H9 (cell line): ENCODE data around the gene TBL1X. TPM values are rescaled to one million over a fixed set of nuclear protein-coding genes. Genes with fewer than 3 reads are reported as not detected.

Source experiments
- DNase-seq: peaks from one replicate; pipeline ENCODE4 v3.0.0-alpha.2; 2017
- H2AFZ ChIP-seq: one replicate; pipeline ENCODE4 v1.6.1; 2013; ENCODE audit warnings: mild to moderate bottlenecking, low read length, control low read depth, moderate library complexity
- H2AK5ac ChIP-seq: 2 replicates; pipeline ENCODE4 v1.6.1; 2013; ENCODE audit warnings: low read length, control low read depth, mixed read lengths; ENCODE audit not compliant: insufficient read length
- H2BK120ac ChIP-seq: one replicate; pipeline ENCODE4 v1.6.1; 2013; ENCODE audit warnings: low read depth, mild to moderate bottlenecking, low read length, control low read depth, inconsistent platforms; ENCODE audit not compliant: poor library complexity, severe bottlenecking
- H2BK12ac ChIP-seq: 2 replicates; pipeline ENCODE4 v1.6.1; 2013; ENCODE audit warnings: low read length, control low read depth, mixed read lengths, low read depth; ENCODE audit not compliant: insufficient read length
- H2BK15ac ChIP-seq: 2 replicates; pipeline ENCODE4 v1.6.1; 2013; ENCODE audit warnings: low read depth, low read length, control low read depth
- H2BK20ac ChIP-seq: one replicate; pipeline ENCODE4 v1.6.1; 2013; ENCODE audit warnings: low read depth, mild to moderate bottlenecking, low read length, control low read depth, inconsistent platforms; ENCODE audit not compliant: poor library complexity, severe bottlenecking
- H2BK5ac ChIP-seq: 2 replicates; pipeline ENCODE4 v1.6.1; 2013; ENCODE audit warnings: low read length, control low read depth, mixed read lengths; ENCODE audit not compliant: insufficient read length
- H3K14ac ChIP-seq: 2 replicates; pipeline ENCODE4 v1.6.1; 2013; ENCODE audit warnings: low read length, control low read depth; ENCODE audit not compliant: insufficient read depth
- H3K18ac ChIP-seq: 2 replicates; pipeline ENCODE4 v1.6.1; 2013; ENCODE audit warnings: low read depth, mild to moderate bottlenecking, mixed read lengths, low read length, control low read depth; ENCODE audit not compliant: insufficient read length
- H3K23ac ChIP-seq: 2 replicates; pipeline ENCODE4 v1.6.1; 2013; ENCODE audit warnings: low read length, control low read depth, mixed read lengths, low read depth; ENCODE audit not compliant: insufficient read length
- H3K23me2 ChIP-seq: 2 replicates; pipeline ENCODE4 v1.6.1; 2013; ENCODE audit warnings: low read depth, mild to moderate bottlenecking, mixed read lengths, low read length, control low read depth; ENCODE audit not compliant: insufficient read length, poor library complexity, severe bottlenecking
- H3K27ac ChIP-seq: 2 replicates; pipeline ENCODE4 v1.5.1; 2013; ENCODE audit warnings: low read length, control low read depth, mixed read lengths, low read depth; ENCODE audit not compliant: insufficient read length
- H3K27me3 ChIP-seq: 2 replicates; pipeline ENCODE4 v1.6.1; 2013; ENCODE audit warnings: low read length, control low read depth, inconsistent platforms; ENCODE audit not compliant: insufficient read depth
- H3K4ac ChIP-seq: 2 replicates; pipeline ENCODE4 v1.6.1; 2013; ENCODE audit warnings: low read depth, mild to moderate bottlenecking, control low read depth, inconsistent platforms, low read length, moderate library complexity
- H3K4me1 ChIP-seq: 2 replicates; pipeline ENCODE4 v1.6.1; 2013; ENCODE audit warnings: low read length, control low read depth, inconsistent platforms; ENCODE audit not compliant: insufficient read depth
- H3K4me2 ChIP-seq: 2 replicates; pipeline ENCODE4 v1.6.1; 2013; ENCODE audit warnings: low read length, control low read depth, mixed read lengths; ENCODE audit not compliant: insufficient read length, insufficient read depth
- H3K56ac ChIP-seq: 2 replicates; pipeline ENCODE4 v1.6.1; 2013; ENCODE audit warnings: low read depth, mild to moderate bottlenecking, mixed read lengths, low read length, control low read depth; ENCODE audit not compliant: insufficient read length
- H3K79me1 ChIP-seq: 2 replicates; pipeline ENCODE4 v1.6.1; 2013; ENCODE audit warnings: low read depth, mild to moderate bottlenecking, moderate library complexity, low read length, control low read depth, inconsistent platforms; ENCODE audit not compliant: insufficient read depth, poor library complexity, severe bottlenecking
- H3K79me2 ChIP-seq: 2 replicates; pipeline ENCODE4 v1.6.1; 2013; ENCODE audit warnings: low read length, control low read depth, inconsistent platforms; ENCODE audit not compliant: insufficient read depth
- H3K9ac ChIP-seq: 2 replicates; pipeline ENCODE4 v1.6.1; 2013; ENCODE audit warnings: low read length, control low read depth, mixed read lengths; ENCODE audit not compliant: insufficient read length; ENCODE audit errors: extremely low read depth
- H3K9me3 ChIP-seq: one replicate; pipeline ENCODE4 v1.6.1; 2013; ENCODE audit warnings: low read depth, low read length, inconsistent platforms; ENCODE audit not compliant: control insufficient read depth
- H3T11ph ChIP-seq: one replicate; pipeline ENCODE4 v1.6.1; 2013; ENCODE audit warnings: mild to moderate bottlenecking, low read length, control low read depth, inconsistent platforms
- H4K20me1 ChIP-seq: one replicate; pipeline ENCODE4 v1.6.1; 2013; ENCODE audit not compliant: control insufficient read depth, insufficient read length, insufficient read depth
- H4K5ac ChIP-seq: 2 replicates; pipeline ENCODE4 v1.6.1; 2013; ENCODE audit warnings: low read depth, mild to moderate bottlenecking, mixed read lengths, low read length, control low read depth; ENCODE audit not compliant: insufficient read length
- H4K8ac ChIP-seq: replicated peaks from 2 replicates; pipeline ENCODE4 v1.6.1; 2013; ENCODE audit warnings: low read length, control low read depth, mixed read lengths, low read depth; ENCODE audit not compliant: insufficient read length
- H4K91ac ChIP-seq: 2 replicates; pipeline ENCODE4 v1.6.1; 2013; ENCODE audit warnings: low read depth, mild to moderate bottlenecking, moderate library complexity, mixed read lengths, low read length, control low read depth; ENCODE audit not compliant: insufficient read length
- H3K27ac Mint-ChIP-seq, 3 experiments: 2 replicates in 2 of 3; 3 replicates in 1 of 3; pipeline ENCODE4 v1.8.0; 2020 to 2021; ENCODE audit warnings: mixed read lengths in 3 of 3, mild to moderate bottlenecking in 1 of 3, moderate library complexity in 1 of 3
- H3K27me3 Mint-ChIP-seq: 2 replicates; pipeline ENCODE4 v1.8.0; 2021; ENCODE audit warnings: low read depth, mild to moderate bottlenecking, moderate library complexity, mixed read lengths
- H3K36me3 Mint-ChIP-seq, 3 experiments: 2 replicates in 2 of 3; 3 replicates in 1 of 3; pipeline ENCODE4 v1.8.0; 2020 to 2021; ENCODE audit warnings: low read depth in 3 of 3, mixed read lengths in 3 of 3; ENCODE audit not compliant: insufficient read depth in 1 of 3
- H3K4me1 Mint-ChIP-seq, 2 experiments: 2 replicates each; pipeline ENCODE4 v1.8.0; 2020; ENCODE audit warnings: mixed read lengths in 2 of 2
- H3K4me3 Mint-ChIP-seq, 2 experiments: 2 replicates in 1 of 2; 3 replicates in 1 of 2; pipeline ENCODE4 v1.8.0; 2020 to 2021; ENCODE audit warnings: mild to moderate bottlenecking in 2 of 2, mixed read lengths in 2 of 2, moderate library complexity in 1 of 2
- H3K9me3 Mint-ChIP-seq, 2 experiments: 2 replicates in 1 of 2; 3 replicates in 1 of 2; pipeline ENCODE4 v1.8.0; 2020; ENCODE audit warnings: mild to moderate bottlenecking in 2 of 2, mixed read lengths in 2 of 2, moderate library complexity in 1 of 2
- CTCF ChIP-seq: fragments of 200-600 bp; sonication (generic); conservative IDR thresholded peaks from 3 replicates; pipeline ENCODE4 v1.8.0; 2021; ENCODE audit warnings: antibody characterized with exemption, mild to moderate bottlenecking
- WGBS: extraction: QIAGEN DNeasy Blood & Tissue Kit; methylation state at CpG from one replicate; pipeline ENCODE4 v1.1.7; 2013; ENCODE audit warnings: missing lambda C conversion rate, low lambda C conversion rate, mixed read lengths; ENCODE audit not compliant: insufficient read length; ENCODE audit errors: extremely low coverage; 5-methylcytosine and 5-hydroxymethylcytosine counted together
- total RNA-seq: library from RNA; stranded (reverse); gene quantifications from 2 replicates; pipeline ENCODE4 v1.2.1, GENCODE V29; 2021

The TBL1X gene
- total RNA-seq, 1 experiment from 2014 or later: 24.1 TPM

GRCh38 chrX:9611436-9612145 is 146.7 kb downstream of the TBL1X start:
- Histone ChIP-seq H3K9me3 (no peaks in the 10 kb centered on the region), H4K20me1 (no peaks in the 10 kb centered on the region), H3K18ac (no peak overlapping the region), H3K79me1 (no peaks in the 10 kb centered on the region), H4K8ac (no peak overlapping the region), H3K23me2 (no peaks in the 10 kb centered on the region), H4K5ac (no peak overlapping the region), H2BK120ac (no peak overlapping the region), H2BK12ac (no peak overlapping the region), H3K4ac (no peak overlapping the region), H2AFZ (no peak overlapping the region), H3K4me1 (no peaks in the 10 kb centered on the region; the same call in 1 of the 2 replicates), H3K4me2 (no peak overlapping the region), H3K79me2 (no peaks in the 10 kb centered on the region), H2AK5ac (no peak overlapping the region), H2BK5ac (no peak overlapping the region), H3K27ac (no peak overlapping the region), H2BK20ac (no peak overlapping the region), H2BK15ac (no peak overlapping the region), H3T11ph (no peak overlapping the region), H3K56ac (no peak overlapping the region), H3K14ac (no peak overlapping the region; the same call in 1 of the 2 replicates), H3K27me3 (no peaks in the 10 kb centered on the region), H3K9ac (no peak overlapping the region), H3K23ac (no peak overlapping the region), H4K91ac (no peak overlapping the region)
- Mint-ChIP-seq H3K4me1 (peaks cover 21 to 39% of the 10 kb centered on the region in 2 experiments), H3K4me3 (no peak overlapping the region), H3K27me3 (no peaks in the 10 kb centered on the region), H3K36me3 (no peaks in the 10 kb centered on the region; a peak in 2 of 7 replicates), H3K9me3 (peaks cover 0 to 35% of the 10 kb centered on the region in 2 experiments; a peak in 4 of 5 replicates), H3K27ac (peak overlapping the region in 1 of 3 experiments; percentile 23; a peak in 2 of 7 replicates)
- no peak for DNase-seq
- TF ChIP-seq CTCF: no peak
- no CpG with 5 or more reads among the region's 16 CpGs for WGBS
